ELF-1 (cell line): Measurements from ENCODE around the gene WFIKKN1.
A peak's percentile ranks its signal among the peaks of the same experiment; 100 is the strongest.

Source experiments
- DNase-seq: peaks from one replicate; pipeline ENCODE4 v3.0.0-alpha.2; 2016; ENCODE audit warnings: low read depth, low spot score

Gene WFIKKN1

GRCh38 chr16:657487-657886, 26.7 kb downstream of the WFIKKN1 start:
- DNase-seq: no peak

DNA sequence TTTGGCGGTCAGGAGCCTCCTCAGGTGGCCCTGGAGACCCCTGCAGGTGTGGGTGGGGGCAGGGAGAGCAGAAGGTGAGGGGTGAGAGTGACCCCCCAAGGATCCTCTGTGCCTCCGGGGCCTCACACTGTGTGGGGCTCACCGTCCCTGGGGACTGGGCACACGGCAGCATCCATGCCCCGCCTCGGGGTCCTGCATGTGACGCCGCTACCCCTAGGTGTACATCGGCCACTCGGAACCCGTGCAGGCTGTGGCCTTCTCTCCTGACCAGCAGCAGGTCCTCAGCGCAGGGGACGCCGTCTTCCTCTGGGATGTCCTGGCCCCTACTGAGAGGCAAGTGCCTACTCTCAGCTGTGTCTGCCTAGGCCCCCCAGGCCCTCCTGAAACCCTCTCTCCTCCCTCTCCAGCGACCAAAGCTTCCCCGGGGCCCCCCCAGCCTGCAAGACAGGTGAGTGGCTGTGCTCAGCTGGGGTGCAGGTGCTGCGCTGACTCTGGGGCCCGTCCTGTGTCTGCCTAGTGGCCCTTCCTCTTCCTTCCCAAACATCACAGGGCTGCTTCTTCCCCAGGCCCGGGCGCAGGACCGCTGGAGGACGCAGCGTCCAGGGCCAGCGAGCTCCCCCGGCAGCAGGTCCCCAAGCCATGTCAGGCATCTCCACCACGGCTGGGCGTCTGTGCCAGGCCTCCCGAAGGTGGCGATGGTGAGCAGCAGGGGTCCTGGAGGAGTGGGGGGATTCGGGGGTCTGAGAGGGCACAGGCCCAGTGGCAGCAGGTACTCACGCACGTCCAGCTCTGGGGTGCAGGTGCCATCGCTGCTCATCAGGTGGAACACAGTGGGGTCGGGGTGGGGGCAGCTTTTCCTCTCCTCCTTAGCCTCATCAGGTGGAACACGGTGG, 28.1 kb downstream of the WFIKKN1 start:
- DNase-seq: no peak

- DNase-seq: no peak
Measured at GRCh38 chr16:659618-660017, 28.8 kb downstream of the WFIKKN1 start.

DNA sequence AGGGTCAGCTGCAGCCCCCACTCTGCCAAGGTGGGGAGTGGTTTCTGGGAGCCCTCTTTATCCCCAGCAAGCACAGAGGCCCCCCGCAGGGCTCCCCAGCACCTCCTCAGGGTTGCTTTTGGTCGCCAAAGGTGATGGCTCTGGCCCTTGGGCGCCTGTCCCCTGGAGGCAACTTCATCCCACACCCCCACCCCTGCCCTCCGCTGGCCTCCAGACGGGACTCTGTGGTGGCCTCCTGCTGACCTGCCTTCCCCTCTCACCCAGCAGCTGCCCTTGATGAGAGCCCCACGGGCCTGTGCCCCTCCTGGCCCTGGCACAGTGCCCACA, 29.3 kb downstream of the WFIKKN1 start:
- DNase-seq: no peak

DNA sequence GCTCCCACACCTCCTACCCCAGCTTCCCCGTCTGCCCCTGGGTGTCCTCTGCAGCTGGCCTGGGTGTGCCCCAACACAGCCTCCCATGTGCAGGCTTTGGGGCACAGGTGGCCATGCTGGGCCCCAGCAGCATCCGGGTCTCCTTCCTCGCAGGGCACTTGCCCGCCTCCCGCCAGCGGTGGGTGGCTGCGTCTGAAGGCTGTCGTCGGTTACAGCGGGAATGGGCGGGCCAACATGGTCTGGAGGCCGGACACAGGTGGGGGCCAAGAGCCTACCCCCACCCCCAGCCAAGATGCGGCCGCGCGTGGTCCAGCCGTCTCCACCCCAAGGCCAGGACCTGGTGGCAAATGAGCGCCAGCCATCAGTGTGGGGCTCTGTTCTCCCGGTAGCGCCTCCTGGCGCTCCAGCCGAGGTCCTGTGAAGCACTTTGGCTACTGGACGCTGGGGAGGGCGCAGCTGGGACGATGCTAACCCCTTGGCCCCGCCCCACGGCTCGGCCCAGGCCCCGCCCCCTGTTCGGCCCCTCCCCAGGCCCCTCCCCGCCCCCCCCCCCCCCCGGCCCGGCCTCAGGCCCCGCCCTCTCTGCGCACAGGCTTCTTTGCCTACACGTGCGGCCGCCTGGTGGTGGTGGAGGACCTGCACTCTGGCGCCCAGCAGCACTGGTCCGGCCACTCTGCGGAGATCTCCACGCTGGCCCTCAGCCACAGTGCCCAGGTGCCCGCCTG, 29.8 kb downstream of the WFIKKN1 start:
- peak; percentile 93 for DNase-seq

- no peak for DNase-seq
Measured at GRCh38 chr16:661184-661821, 30.5 kb downstream of the WFIKKN1 start.

GRCh38 chr16:662095-662494, 31.3 kb downstream of the WFIKKN1 start:
- DNase-seq: no peak

DNA sequence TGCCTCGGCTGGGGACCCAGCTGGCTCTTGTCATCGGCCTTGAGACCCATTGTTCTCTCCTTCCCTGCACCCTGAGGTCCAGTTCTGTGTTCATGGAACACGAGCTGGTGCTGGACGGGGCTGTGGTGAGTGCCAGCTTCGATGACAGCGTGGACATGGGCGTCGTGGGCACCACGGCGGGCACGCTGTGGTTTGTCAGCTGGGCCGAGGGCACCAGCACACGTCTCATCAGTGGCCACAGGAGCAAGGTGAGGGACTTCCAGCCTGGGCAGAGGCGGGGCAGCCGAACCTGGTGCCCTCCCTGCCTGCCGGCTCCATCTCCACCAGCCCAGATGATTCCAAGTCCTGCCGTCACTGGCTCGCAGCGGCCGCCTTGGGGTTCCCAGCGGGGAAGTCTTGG, 31.8 kb downstream of the WFIKKN1 start:
- DNase-seq: no peak

- no peak for DNase-seq
Measured at GRCh38 chr16:666572-666971, 35.8 kb downstream of the WFIKKN1 start.

DNA sequence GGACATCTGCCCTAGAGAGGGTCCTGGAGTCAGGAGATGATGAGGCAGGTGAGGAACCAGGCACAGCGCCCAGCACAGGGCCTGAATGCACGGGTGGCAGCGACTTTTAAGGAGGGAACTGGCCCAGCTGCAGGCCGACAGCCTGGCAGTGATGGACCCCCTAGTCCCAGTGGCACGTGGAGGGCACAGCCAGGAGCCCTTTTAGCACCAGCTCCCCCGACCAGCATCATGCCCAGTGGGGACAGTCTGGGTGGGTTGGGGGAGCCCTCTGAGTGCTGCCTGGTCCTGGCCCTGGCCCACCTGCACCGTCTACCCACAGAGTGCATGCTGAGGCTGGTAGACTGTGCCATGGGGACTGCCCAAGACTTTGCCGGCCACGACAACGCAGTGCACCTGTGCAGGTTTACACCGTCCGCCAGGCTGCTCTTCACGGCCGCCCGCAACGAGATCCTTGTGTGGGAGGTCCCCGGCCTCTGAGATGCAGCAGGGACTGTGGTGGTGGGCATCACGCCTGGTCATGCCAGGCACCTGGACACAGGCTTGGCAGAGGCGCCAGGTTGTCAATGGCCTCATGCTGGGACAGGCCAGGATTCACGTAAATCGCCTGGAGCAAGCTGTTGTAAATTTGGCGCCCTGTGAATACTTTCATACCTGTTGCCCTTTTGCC, 36.5 kb downstream of the WFIKKN1 start:
- no peak for DNase-seq

- DNase-seq: peak; percentile 93
Measured at GRCh38 chr16:667780-668518, 37.2 kb downstream of the WFIKKN1 start, which contains the start of gene RHOT2. Gene RHOT2 (plus strand): TSS chr16:668132. CDS start chr16:668200, 68 bp downstream.

GRCh38 chr16:668519-669171, 37.9 kb downstream of the WFIKKN1 start:
- no peak for DNase-seq

- DNase-seq: no peak
Measured at GRCh38 chr16:669666-670065, 38.9 kb downstream of the WFIKKN1 start.

- no peak for DNase-seq
Measured at GRCh38 chr16:670485-671352, 39.9 kb downstream of the WFIKKN1 start.

- no peak for DNase-seq
Measured at GRCh38 chr16:671353-672131, 40.8 kb downstream of the WFIKKN1 start.

DNA sequence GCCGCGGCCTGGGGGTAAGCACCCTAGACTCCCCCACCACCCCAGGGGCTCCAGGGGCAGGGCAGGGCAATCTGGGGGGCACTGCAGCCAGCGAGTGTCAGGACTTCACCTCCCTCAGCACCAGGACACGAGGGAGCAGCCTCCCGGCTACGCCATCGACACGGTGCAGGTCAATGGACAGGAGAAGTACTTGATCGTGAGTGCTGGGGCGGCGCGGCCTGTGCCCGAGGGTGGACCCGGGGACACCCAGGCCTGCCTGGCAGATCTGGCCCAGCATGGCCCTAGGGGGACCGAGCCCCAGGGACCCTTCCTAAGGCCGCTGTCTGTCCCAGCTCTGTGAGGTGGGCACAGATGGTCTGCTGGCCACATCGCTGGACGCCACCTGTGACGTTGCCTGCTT, 41.6 kb downstream of the WFIKKN1 start:
- DNase-seq: no peak

GRCh38 chr16:672851-673250, 42.1 kb downstream of the WFIKKN1 start:
- DNase-seq: no peak

GRCh38 chr16:673399-673991, 42.7 kb downstream of the WFIKKN1 start:
- no peak for DNase-seq
